DMS114 treated with DMSO at 0.1 percent for 48 hours (cell line): ENCODE data around the gene MAPRE2.
"Not testable (repeated sequence)": the region's sequence is repeated elsewhere in the genome, so short reads cannot be mapped to it uniquely, and the experiment has no call there.

Source experiments
- DNase-seq: peaks from one replicate; lab custom pipeline; 2025; ENCODE audit not compliant: unreplicated experiment; lab: John Stamatoyannopoulos, UW

Gene MAPRE2

DNA sequence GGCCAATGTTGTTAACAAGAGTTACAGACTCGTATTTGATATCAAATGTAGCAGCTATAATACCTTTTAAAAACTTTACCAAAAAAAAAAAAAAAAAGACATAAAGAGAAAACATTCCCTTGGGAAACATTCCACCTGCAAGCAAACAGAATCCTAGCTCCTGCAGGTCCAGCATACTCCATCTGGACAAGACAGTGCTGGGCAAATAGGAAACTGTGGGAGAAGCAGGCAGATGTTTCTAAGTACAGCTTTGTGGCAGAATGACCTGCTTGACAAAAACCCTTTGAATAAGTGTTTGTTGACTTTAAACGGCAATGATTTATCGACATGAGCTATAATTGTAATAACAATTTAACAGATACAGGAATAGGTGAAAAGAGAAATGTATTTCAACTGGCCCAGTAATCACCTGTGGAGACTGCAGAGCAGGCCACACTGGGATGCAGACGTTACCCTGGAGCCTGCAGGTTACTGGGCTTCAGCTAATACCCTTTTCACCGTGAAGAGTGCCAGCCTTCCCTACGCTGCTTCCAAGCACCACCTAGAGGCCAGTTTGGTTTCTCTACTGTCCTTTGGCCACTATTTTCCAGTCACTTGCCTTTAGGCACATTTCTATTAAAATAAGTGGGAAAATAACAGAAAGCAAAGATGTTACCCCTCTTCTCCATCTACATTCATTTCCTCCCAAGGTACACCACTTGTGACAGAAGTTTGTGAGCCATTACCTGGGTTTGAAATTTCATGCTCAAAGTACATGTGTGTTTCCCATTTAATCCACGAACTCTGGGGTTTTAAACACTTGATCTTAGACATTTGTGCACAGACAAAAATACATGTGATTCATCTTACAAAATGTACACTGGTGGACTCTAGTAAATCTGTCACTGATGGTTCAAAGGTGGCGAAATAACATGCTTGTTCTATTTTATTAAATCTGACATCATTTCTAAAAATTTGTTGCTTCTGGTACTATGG, 102.7 kb downstream of the MAPRE2 start:
- DNase-seq, result peak; percentile 51

DNA sequence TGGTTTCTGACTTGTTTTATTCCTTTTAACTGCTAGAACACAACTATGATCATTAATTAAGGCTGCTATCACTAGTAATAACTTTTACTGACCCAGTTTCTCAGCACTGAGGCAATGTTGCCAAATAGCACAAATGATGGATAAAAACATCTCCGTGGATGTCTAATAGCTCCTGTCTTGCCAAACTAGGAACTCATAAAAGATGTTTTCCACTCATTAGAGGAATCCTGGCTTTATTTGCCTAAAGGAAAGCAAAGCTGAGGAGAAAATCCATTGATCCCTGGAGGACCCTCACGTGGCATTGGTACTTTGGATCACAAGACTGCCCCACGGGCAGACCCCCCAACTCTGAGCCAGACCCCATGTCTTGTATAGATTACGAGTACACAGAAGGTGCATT, 103.5 kb downstream of the MAPRE2 start:
- no peak for DNase-seq

DNA sequence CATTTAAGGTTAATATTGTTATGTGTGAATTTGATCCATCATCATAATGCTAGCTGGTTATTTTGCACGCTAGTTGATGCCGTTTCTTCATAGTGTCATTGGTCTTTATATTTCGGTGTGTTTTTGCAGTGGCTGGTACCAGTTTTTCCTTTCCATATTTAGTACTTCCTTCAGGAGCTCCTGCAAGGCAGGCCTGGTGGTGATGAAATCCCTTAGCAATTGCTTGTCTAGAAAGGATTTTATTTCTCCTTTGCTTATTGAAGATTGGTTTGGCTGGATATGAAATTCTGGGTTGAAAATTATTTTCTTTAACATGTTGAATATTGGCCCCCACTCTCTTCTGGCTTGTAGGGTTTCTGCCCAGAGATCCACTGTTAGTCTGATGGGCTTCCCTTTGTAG, 109.0 kb downstream of the MAPRE2 start:
- DNase-seq, result not testable (repeated sequence)

DNA sequence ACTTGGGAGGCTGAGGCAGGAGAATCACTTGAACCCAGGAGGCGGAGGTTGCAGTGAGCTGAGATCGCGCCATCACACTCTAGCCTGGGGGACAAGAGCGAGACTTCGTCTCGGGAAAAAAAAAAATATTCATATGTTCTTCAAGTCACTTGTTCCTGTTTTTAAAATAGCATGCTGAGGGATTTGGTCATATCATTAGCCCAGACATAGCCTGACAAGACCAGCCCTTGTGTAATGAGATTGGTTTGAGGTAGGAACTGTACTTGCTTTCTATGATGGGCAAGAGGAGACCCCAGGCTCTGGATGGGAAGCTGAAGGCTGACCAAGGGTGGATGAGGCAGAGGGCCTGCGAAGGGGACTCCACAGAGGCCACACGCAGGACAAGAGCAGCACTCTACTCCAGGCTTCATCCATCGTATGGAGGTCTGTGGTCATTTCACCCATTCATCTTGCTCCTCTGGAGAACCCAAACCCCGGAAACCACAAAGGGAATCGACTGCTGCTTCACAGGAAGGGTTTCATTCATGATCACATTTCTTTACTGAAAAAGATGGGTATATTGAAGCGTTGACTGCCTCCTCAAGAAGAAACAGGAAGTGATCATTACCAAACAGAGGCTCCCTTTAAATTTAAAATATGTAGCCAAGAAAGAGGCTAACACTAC, 112.5 kb downstream of the MAPRE2 start:
- no peak for DNase-seq

DNA sequence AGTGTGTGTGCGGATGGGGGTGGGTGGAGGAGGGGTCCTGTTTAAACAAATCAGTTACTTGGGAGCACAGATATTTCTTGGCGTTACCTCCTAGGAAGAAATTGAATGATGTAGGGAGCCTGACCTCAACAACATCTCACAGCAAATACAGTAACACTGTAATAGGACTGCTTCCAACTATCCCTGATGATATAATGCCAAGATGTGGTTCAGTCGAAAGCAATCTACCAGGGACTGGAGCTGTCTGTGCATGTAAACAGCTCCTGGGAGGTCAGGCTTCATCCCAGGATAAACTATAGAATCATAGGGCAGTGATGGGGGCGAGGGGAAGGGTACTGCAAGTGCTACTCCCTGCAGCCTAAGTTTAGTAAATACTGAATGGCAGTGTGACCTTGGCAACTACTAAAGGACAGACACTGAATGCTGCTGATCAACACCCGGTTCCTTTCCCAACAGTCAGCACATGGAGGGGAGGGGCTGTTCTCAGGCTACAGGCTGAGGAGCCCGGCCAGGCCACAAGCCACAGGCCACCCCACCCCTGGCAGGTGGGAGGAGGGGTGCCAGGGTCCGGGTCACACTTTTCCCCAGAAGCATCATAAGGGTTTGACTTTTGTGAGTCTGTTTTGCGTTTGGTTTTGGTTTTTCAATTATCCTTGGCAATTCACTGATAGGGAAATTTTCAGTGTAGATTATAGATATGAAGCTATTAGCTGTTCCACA, 114.3 kb downstream of the MAPRE2 start:
- DNase-seq, result no peak

DNA sequence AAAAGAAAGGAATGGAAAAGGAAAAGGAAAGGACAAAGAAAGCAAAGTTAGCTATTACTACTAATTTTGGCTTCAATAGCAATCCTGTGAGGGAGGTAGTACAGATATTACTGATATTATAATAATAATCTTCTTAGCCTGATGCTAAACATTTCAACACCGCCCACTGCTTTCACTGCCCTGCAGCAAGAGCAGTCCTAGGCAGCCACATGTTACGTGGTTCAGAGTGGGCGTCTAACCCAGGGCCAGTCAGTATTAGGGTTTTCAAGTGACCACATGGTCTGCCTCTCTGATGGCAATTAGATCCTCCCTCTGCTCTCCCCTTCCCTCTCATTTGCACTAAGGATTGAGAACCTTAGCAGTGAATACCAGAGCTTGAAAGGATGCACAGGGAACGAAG, 116.0 kb downstream of the MAPRE2 start:
- DNase-seq, result no peak

DNA sequence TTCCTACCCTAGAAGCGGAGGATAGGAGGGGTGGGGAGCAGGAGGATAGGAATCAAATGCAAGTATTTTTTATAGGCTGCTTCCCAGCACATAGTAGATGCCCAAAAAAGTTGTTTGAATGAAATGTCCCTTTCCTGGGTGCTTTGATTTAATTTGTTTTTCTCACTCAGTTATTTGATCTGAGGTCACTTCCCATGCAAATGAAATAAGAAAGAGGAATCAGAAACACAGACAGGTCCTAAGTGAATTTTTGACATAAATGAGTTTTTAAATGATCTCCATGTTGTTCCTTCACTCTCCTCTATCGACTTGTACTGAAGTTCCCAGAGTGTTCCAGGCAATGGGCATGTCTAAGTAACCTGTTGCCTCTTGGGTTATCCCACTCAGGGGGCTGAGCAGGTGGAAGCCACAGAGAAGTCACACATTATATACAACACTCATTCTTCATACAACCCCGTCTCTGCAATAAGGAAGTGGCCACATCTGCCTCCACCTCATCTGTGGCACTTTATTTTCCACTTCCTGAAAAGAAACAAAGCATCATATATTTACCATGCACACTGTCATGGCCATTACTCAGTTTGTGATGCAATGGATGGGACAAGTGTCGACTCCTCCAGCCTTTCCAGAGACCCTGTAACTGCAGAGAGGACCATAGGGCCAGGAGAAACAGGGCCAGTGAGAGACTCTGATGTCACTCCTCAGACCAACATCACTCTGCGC, 117.7 kb downstream of the MAPRE2 start:
- DNase-seq, result no peak

DNA sequence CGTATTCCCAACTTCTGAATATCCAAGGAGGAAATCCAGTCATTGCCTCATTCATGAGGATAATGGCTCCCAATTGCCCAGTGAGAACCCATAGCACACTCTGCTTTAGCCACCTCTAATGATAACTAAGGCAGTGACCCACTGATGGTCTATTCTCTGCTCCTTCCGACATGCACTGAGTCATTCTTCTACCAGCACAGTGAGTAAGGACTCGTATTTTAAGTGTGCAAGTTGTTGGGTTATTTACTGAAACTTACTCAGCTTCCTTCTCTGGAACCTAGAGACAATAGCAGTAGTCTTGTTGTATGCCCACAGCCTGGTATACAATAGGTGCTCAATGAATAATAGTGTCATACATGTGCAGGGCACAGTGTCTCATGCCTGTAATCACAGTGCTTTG, 118.6 kb downstream of the MAPRE2 start:
- DNase-seq, result no peak

DNA sequence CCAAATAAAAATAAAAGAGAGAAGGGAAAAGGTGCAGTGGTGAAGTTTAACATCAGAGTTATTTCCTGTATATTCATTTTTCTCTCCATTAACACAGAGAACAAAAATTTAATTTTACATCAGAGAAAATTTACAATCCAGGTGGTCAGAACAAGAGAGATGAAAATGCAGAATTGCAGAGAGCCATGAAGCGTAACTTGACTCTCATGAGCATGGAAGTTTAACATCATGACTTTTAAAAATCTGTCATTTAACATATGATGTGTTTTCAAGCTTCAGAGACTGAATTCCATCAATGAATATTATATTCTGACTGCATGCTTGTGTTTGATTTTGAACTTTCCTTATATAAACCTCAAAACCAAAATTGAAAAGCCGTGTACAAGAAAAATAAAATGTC, 120.3 kb downstream of the MAPRE2 start:
- DNase-seq, result no peak

DNA sequence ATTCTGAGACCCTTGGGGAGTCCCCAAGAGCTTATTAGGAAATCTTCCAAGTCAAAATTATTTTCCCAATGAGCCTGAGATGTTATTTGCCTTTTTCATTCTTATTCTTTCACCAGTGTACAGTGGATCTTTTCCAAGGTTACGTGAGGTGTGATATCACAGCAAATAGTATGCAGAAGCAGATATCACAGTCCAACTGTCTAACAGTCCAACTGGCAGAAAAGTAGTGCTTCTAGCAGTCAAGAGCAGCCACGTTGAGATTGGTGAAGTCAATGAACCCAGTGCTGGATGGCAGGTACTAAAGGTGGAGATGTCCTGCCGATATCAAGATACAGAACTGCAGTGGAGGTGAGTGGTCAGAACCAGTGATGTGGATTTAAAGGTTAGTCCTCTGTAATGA, 120.7 kb downstream of the MAPRE2 start:
- no peak for DNase-seq

DNA sequence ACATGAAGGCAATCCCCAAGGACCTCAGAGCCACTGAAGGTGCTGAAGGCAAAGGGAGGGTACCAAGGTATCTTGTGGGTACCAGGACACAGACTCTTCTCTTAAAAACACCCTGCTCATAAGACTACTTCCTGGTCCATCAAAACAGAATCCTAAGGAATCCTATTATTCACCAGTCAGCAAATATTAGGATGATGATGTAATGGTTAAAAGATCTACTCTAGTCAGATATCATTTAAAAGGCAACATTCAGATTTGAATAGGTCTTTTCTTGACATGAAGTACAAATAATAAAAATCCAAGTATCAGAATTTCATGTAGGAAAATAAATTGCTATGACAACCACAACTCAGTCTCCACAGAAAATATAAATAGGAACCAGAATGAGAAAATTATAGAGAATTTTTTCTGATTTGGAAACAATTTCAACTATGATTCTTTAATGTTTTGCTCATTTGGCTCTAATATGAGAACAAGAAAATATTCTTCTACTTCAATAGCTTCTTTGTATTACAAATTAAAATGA, 121.9 kb downstream of the MAPRE2 start:
- DNase-seq, result no peak

DNA sequence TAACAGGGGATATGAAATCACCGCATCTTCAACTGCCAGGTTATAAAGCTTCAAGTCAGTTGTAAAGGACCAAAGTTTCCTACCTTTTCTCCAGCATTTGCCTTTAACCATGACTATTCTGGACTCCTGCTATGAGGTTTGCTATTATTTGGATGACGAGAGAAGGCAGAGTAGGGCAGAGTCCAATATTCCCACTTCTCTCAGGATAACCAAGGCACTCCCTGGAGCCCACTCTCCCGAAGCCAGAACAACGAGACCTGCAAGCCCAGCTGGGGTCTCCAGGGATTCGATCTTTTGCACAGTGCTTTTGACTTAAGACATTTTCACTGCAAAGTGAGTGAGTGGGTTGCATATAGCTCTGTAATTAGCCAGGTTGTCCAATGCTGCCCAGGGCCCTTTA, 122.5 kb downstream of the MAPRE2 start:
- no peak for DNase-seq

DNA sequence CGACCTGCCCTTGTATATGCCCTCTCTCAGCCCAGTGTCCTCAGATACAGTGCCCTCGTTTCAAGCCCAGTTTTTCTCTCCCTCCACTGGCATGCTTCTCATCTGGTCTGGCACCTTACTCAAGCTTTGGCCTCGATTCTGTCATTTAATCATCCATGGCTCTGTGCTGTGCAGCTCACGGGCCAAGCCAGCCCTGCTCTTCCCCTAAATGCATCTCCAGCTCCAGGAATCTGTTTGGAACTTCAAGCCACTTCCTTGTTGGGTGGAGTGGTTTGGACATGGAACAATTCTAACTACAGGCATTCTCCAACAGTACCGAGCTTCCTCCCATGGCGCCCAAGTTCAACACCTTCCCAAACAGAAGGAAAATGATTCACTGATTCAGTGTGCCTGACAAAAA, 122.9 kb downstream of the MAPRE2 start:
- no peak for DNase-seq

DNA sequence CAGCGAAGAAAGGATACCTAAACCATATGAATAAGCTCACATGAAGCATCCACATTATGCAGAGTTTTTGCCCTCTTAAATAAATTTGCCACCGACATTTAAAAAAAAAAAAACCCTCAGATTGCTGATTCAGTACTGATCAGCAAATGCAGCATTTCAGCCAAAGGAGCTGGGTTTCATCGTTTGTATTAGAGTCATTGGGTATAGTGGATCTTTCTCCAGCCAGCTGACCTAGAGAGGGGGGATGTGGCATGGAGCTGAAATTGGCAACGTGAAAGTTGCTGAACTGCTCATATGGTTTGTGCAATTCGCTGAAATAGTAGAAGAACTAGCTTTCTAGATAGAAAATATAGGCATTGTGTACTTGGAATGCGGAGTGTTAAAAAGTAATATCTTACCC, 126.1 kb downstream of the MAPRE2 start:
- no peak for DNase-seq

DNA sequence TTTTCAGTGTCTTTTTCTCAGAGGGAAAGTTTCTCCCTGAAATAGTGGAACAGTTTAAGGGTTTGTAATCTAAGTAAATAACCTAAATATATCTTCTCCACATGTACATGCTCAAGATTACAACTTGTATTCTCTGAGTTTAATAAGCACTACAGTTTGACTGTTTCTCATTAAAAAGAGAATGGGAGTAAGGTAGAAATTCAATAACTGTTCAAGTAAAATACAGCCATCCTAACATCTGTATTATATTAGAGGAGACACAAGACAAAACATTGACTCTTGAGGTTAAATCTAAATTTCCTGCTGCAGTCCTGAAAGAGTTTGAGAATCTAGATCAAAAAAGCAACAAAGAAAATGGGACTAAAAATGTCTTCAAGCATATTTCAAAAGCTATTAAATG, 126.6 kb downstream of the MAPRE2 start:
- no peak for DNase-seq

DNA sequence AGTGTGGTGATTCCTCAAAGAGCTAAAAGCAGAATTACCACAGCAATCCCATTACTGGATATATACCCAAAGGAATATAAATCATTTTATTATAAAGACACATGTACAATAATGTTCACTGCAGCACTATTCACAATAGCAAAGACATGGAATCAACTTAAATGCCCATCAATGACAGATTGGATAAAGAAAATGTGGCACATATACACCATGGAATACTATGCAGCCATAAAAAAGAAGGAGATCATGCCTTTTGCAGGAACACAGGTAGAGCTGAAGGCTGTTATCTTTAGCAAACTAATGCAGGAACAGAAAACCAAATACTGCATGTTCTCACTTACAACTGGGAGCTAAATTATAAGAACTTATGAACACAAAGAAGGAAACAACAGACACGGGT, 129.1 kb downstream of the MAPRE2 start:
- DNase-seq, result not testable (repeated sequence)

DNA sequence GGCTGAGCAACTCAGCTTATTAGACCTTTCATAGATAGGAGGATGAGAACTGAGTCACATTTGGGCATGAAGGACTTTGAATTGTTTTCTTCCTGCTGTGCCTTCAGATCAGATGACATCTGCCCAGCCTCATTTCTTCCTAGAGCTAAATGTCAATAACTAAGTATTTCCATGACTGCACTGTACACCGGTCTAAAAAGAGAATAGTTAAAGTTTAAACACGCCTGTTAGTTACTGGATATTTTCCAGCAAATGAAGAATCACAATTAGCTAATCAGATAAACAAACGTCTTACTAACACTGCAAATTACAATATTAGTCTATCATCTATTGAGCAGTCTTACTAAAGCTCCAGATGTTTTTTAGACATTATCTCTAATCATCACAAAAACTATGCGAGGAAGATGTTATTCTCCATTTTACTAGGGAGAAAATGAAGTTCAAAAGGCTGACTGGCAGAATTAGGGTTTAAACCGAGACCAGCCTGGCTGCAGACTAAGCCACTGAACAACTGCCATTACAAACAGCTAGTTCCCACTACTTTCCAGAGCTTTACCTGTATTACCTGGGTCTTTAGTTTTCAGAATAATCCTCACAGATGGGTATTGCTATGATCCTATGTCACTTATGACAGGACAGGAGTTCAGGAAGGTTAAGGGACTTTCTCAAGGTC, 130.2 kb downstream of the MAPRE2 start:
- no peak for DNase-seq

DNA sequence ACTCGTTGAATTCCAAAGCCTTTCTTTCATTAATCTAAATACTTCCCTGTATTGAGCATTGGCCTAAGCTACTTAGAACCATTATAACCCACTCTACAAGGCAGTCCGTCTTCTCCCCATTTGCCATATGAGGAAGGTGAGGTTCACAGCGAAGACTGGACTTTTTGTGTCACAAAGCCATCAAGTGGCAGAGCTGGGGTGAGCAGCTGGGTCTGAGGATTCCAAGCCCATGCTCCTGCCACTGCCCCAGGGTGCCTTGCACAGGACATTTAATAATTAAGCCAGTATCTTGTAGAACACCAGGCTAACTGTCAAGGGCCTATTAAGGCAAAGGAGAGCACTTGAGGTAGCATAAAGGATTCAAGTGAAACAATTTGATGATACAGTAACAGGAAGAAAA, 130.8 kb downstream of the MAPRE2 start:
- no peak for DNase-seq

DNA sequence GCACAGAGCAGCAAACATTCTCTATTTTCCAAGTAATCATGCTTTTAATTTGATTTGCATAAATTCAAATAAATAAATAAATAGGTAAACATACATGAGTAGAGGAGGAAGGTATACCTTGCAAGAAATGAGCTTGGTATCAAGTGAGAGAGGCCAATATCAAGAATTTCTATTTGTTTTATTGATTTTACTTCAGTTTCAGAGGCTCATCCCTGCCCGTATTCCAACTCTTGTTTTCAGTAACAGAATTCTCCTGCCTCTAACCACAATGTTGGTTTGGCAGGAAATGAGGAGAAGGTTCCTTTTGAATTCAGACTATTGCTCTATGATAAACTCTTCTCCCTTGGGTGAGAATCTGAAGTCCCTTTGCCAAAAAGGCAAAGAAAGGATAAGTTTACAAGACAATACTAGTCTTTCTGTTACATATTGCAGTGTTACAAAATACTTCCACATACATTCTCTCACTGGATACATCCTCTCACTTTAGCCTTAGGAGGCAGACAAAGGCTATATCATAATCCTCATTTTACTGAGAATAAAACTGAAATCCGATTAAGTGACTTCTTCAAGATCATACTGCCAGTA, 131.3 kb downstream of the MAPRE2 start:
- no peak for DNase-seq
